Measurements from ENCODE around the gene ZBTB16.

The ZBTB16 gene

DNA sequence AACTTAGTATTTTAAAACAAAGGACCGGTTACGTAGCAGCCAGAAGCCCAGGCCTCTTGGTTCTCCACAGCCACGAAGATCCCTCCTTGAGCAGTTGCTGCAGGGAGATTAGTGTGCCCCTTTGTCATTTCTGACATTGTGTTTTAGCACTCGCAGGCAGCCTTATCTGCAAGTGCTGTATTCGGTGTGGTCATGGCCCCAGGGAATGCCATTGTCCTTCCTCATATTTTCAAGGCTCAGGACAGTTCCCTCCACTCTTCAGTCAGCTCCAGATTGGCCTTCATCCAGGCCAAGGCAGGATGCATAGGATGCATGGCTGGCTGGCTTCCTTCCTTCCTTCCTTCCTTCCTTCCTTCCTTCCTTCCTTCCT lies 88.5 kb downstream of the ZBTB16 start:
- no peak overlapping the region for H3K4me3 ChIP-seq (replicated peaks; ENCODE audit: insufficient read depth, low read length)
- no peak for DNase-seq (ENCODE audit: low read depth in 1 of 2, low spot score in 1 of 2)
- TF ChIP-seq, protein P1, sequence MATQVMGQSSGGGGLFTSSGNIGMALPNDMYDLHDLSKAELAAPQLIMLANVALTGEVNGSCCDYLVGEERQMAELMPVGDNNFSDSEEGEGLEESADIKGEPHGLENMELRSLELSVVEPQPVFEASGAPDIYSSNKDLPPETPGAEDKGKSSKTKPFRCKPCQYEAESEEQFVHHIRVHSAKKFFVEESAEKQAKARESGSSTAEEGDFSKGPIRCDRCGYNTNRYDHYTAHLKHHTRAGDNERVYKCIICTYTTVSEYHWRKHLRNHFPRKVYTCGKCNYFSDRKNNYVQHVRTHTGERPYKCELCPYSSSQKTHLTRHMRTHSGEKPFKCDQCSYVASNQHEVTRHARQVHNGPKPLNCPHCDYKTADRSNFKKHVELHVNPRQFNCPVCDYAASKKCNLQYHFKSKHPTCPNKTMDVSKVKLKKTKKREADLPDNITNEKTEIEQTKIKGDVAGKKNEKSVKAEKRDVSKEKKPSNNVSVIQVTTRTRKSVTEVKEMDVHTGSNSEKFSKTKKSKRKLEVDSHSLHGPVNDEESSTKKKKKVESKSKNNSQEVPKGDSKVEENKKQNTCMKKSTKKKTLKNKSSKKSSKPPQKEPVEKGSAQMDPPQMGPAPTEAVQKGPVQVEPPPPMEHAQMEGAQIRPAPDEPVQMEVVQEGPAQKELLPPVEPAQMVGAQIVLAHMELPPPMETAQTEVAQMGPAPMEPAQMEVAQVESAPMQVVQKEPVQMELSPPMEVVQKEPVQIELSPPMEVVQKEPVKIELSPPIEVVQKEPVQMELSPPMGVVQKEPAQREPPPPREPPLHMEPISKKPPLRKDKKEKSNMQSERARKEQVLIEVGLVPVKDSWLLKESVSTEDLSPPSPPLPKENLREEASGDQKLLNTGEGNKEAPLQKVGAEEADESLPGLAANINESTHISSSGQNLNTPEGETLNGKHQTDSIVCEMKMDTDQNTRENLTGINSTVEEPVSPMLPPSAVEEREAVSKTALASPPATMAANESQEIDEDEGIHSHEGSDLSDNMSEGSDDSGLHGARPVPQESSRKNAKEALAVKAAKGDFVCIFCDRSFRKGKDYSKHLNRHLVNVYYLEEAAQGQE (IDR thresholded peaks at IDR 0.05; ENCODE audit: insufficient replicate concordance, low read depth): no peak
- TF ChIP-seq SPI1 (IDR thresholded peaks at IDR 0.05; ENCODE audit: borderline replicate concordance, low read depth) (no peak), CTCF (IDR thresholded peaks at IDR 0.05; ENCODE audit: insufficient read depth, low read length) (no peak), POLR2AphosphoS5 (IDR thresholded peaks at IDR 0.05; ENCODE audit: low read depth) (no peak), GABPA (IDR thresholded peaks at IDR 0.05; ENCODE audit: low read depth) (no peak)
- no peaks in the 10 kb centered on the region for H3K27me3 ChIP-seq (ENCODE audit: insufficient read depth, poor library complexity, severe bottlenecking)
- H3K27ac ChIP-seq (replicated peaks): no peak overlapping the region

GRCh38 chr11:114149689-114150407 lies 90.3 kb downstream of the ZBTB16 start:
- no peak for DNase-seq (ENCODE audit: low read depth in 1 of 2, low spot score in 1 of 2)
- H3K4me3 ChIP-seq (replicated peaks; ENCODE audit: insufficient read depth, low read length): no peak overlapping the region
- no peak overlapping the region for H3K27ac ChIP-seq (replicated peaks)
- H3K27me3 ChIP-seq (ENCODE audit: insufficient read depth, poor library complexity, severe bottlenecking): no peaks in the 10 kb centered on the region
- no peak for TF ChIP-seq GABPA (IDR thresholded peaks at IDR 0.05; ENCODE audit: low read depth)
- no peak for TF ChIP-seq POLR2AphosphoS5 (IDR thresholded peaks at IDR 0.05; ENCODE audit: low read depth)
- TF ChIP-seq CTCF (IDR thresholded peaks at IDR 0.05; ENCODE audit: insufficient read depth, low read length): no peak
- TF ChIP-seq SPI1 (IDR thresholded peaks at IDR 0.05; ENCODE audit: borderline replicate concordance, low read depth): no peak
- TF ChIP-seq, protein P1 (IDR thresholded peaks at IDR 0.05; ENCODE audit: insufficient replicate concordance, low read depth): no peak

DNA sequence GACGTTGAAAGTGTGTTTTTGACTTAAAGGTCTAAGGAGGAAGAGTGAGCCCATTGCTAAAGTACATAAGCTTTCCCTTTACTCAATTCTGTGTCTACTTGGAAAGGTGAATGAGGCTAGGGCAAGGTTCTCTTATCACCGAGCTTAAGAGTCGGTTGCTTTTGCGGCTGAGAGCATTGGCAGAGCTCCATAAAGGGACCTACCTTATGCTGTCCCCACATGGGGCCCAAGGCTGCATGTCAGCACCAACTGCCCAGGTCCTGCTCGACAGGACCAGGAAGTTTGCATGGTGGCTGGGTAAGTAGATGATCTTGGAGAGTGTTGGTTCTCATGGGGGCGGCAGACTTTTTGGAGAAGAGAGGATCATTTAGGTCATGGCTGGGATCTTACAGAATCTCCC lies 91.2 kb downstream of the ZBTB16 start:
- TF ChIP-seq POLR2AphosphoS5 (IDR thresholded peaks at IDR 0.05; ENCODE audit: low read depth) (no peak), SPI1 (IDR thresholded peaks at IDR 0.05; ENCODE audit: borderline replicate concordance, low read depth) (no peak), CTCF (IDR thresholded peaks at IDR 0.05; ENCODE audit: insufficient read depth, low read length) (no peak), GABPA (IDR thresholded peaks at IDR 0.05; ENCODE audit: low read depth) (no peak)
- TF ChIP-seq, protein P1 (IDR thresholded peaks at IDR 0.05; ENCODE audit: insufficient replicate concordance, low read depth): no peak
- Histone ChIP-seq H3K27ac (replicated peaks) (no peak overlapping the region), H3K27me3 (ENCODE audit: insufficient read depth, poor library complexity, severe bottlenecking) (no peaks in the 10 kb centered on the region), H3K4me3 (replicated peaks; ENCODE audit: insufficient read depth, low read length) (no peak overlapping the region)
- DNase-seq (ENCODE audit: low read depth in 1 of 2, low spot score in 1 of 2): no peak

Measured in HL-60 (cell line).